ENCODE results near the gene ADARB1. TPM values are rescaled to one million over a fixed set of nuclear protein-coding genes. Genes with fewer than 3 reads are reported as not detected.

The ADARB1 gene
- total RNA-seq, 1 donor from 2014 or later = 14.0 TPM

- no peak for DNase-seq (ENCODE audit: low read depth)
- Histone ChIP-seq H3K4me3 (ENCODE audit: low read depth, low read length) (no peak overlapping the region), H3K27me3 (ENCODE audit: control insufficient read depth, insufficient read depth, low read length) (peaks cover 3% of the 10 kb centered on the region), H3K36me3 (ENCODE audit: control insufficient read depth, insufficient read depth, low read length) (no peaks in the 10 kb centered on the region)
- no peak for FAIRE-seq
- TF ChIP-seq CTCF (IDR thresholded peaks at IDR 0.05; ENCODE audit: insufficient read depth, low read length, severe bottlenecking) = no peak
Measured at GRCh38 chr21:45248301-45248892, 174.0 kb downstream of the ADARB1 start.

- H3K4me3 ChIP-seq (ENCODE audit: low read depth, low read length) = no peak overlapping the region
- TF ChIP-seq CTCF (IDR thresholded peaks at IDR 0.05; ENCODE audit: insufficient read depth, low read length, severe bottlenecking) = no peak
- no peaks in the 10 kb centered on the region for H3K36me3 ChIP-seq (ENCODE audit: control insufficient read depth, insufficient read depth, low read length)
- FAIRE-seq (no peak), DNase-seq (ENCODE audit: low read depth) (no peak)
- peaks cover 3% of the 10 kb centered on the region for H3K27me3 ChIP-seq (ENCODE audit: control insufficient read depth, insufficient read depth, low read length)
Measured at GRCh38 chr21:45248893-45249381, 174.6 kb downstream of the ADARB1 start.

DNA sequence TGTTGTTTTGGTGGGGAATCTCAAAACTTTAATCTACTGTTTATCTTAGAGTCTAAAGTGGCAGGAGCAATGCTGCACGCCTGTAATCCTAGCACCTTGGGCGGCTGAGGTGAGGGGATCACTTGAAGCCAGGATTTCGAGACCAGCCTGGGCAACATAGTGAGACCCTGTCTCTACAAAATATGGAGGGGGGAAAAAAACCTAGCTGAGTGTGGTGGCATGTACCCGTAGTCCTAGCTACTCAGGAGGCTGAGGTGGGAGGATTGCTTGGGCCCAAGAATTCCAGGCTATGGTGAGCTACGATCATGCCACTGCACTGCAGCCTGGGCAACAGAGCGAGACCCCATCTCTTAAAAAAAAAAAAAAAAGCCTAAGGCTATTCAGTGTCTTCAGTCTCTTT is 175.2 kb downstream of the ADARB1 start:
- Histone ChIP-seq H3K36me3 (ENCODE audit: control insufficient read depth, insufficient read depth, low read length) (no peaks in the 10 kb centered on the region), H3K4me3 (ENCODE audit: low read depth, low read length) (no peak overlapping the region), H3K27me3 (ENCODE audit: control insufficient read depth, insufficient read depth, low read length) (peaks cover 3% of the 10 kb centered on the region)
- no peak for TF ChIP-seq CTCF (IDR thresholded peaks at IDR 0.05; ENCODE audit: insufficient read depth, low read length, severe bottlenecking)
- no peak for DNase-seq (ENCODE audit: low read depth)
- FAIRE-seq = no peak

GRCh38 chr21:45250272-45250671 is 175.9 kb downstream of the ADARB1 start:
- Histone ChIP-seq H3K36me3 (ENCODE audit: control insufficient read depth, insufficient read depth, low read length) (no peaks in the 10 kb centered on the region), H3K4me3 (ENCODE audit: low read depth, low read length) (no peak overlapping the region), H3K27me3 (ENCODE audit: control insufficient read depth, insufficient read depth, low read length) (peaks cover 3% of the 10 kb centered on the region)
- DNase-seq (ENCODE audit: low read depth) (no peak), FAIRE-seq (no peak)
- TF ChIP-seq CTCF (IDR thresholded peaks at IDR 0.05; ENCODE audit: insufficient read depth, low read length, severe bottlenecking) = no peak

- no peaks in the 10 kb centered on the region for H3K36me3 ChIP-seq (ENCODE audit: control insufficient read depth, insufficient read depth, low read length)
- FAIRE-seq = no peak
- H3K4me3 ChIP-seq (ENCODE audit: low read depth, low read length) = no peak overlapping the region
- TF ChIP-seq CTCF (IDR thresholded peaks at IDR 0.05; ENCODE audit: insufficient read depth, low read length, severe bottlenecking) = no peak
- DNase-seq (ENCODE audit: low read depth) = no peak
- H3K27me3 ChIP-seq (ENCODE audit: control insufficient read depth, insufficient read depth, low read length) = peaks cover 1% of the 10 kb centered on the region
Measured at GRCh38 chr21:45250914-45251634, 176.7 kb downstream of the ADARB1 start.

Measured in bronchial epithelial cell (primary cell).